HEK293 (cell line): ENCODE data around the gene STK36.

Source experiments
- EGR2 ChIP-seq: fragments of 450-650 bp; formaldehyde crosslinking; IDR thresholded peaks from 2 replicates; pipeline ENCODE4 v1.5.1; 2016; ENCODE audit warnings: low read depth, missing biosample characterization, missing genetic modification characterization
- GFI1B ChIP-seq: fragments of 450-650 bp; formaldehyde crosslinking; IDR thresholded peaks from 2 replicates; pipeline ENCODE4 v1.5.1; 2016; ENCODE audit warnings: missing biosample characterization, missing genetic modification characterization
- GLIS2 ChIP-seq: fragments of 450-650 bp; formaldehyde crosslinking; IDR thresholded peaks from 2 replicates; pipeline ENCODE4 v1.5.1; 2016; ENCODE audit warnings: missing biosample characterization, missing genetic modification characterization
- KLF7 ChIP-seq: fragments of 450-650 bp; formaldehyde crosslinking; IDR thresholded peaks from 2 replicates; pipeline ENCODE4 v1.5.1; 2016; ENCODE audit warnings: missing biosample characterization, missing genetic modification characterization, borderline replicate concordance
- KLF9 ChIP-seq: fragments of 450-650 bp; formaldehyde crosslinking; IDR thresholded peaks from 2 replicates; pipeline ENCODE4 v1.5.1; 2016; ENCODE audit warnings: missing biosample characterization, missing genetic modification characterization, low read depth
- MZF1 ChIP-seq: fragments of 450-650 bp; formaldehyde crosslinking; IDR thresholded peaks from 2 replicates; pipeline ENCODE4 v1.5.1; 2017; ENCODE audit warnings: missing biosample characterization, missing genetic modification characterization, borderline replicate concordance
- REPIN1 ChIP-seq: fragments of 450-650 bp; formaldehyde crosslinking; IDR thresholded peaks from 2 replicates; pipeline ENCODE4 v1.5.1; 2017; ENCODE audit warnings: missing biosample characterization, missing genetic modification characterization, low read depth
- SP2 ChIP-seq: fragments of 450-650 bp; formaldehyde crosslinking; IDR thresholded peaks from 2 replicates; pipeline ENCODE4 v1.5.1; 2016; ENCODE audit warnings: missing biosample characterization, missing genetic modification characterization
- SP3 ChIP-seq: fragments of 450-650 bp; formaldehyde crosslinking; IDR thresholded peaks from 2 replicates; pipeline ENCODE4 v1.5.1; 2016; ENCODE audit warnings: missing biosample characterization, missing genetic modification characterization
- WT1 ChIP-seq: fragments of 450-650 bp; formaldehyde crosslinking; IDR thresholded peaks from 2 replicates; pipeline ENCODE4 v1.5.1; 2016; ENCODE audit warnings: missing biosample characterization, missing genetic modification characterization
- ZBTB11 ChIP-seq: fragments of 450-650 bp; formaldehyde crosslinking; conservative IDR thresholded peaks from 2 replicates; pipeline ENCODE4 v1.5.1; 2016; ENCODE audit warnings: low read depth, missing biosample characterization, missing genetic modification characterization
- ZBTB20 ChIP-seq: fragments of 450-650 bp; formaldehyde crosslinking; IDR thresholded peaks from 2 replicates; pipeline ENCODE4 v1.5.1; 2016; ENCODE audit warnings: missing biosample characterization, missing genetic modification characterization
- ZBTB7A ChIP-seq: fragments of 450-650 bp; formaldehyde crosslinking; IDR thresholded peaks from 2 replicates; pipeline ENCODE4 v1.5.1; 2016; ENCODE audit warnings: low read depth, missing biosample characterization, missing genetic modification characterization
- ZBTB8A ChIP-seq: fragments of 450-650 bp; formaldehyde crosslinking; IDR thresholded peaks from 2 replicates; pipeline ENCODE4 v1.5.1; 2016; ENCODE audit warnings: missing biosample characterization, missing genetic modification characterization
- ZEB2 ChIP-seq: fragments of 450-650 bp; formaldehyde crosslinking; IDR thresholded peaks from 2 replicates; pipeline ENCODE4 v1.5.1; 2016; ENCODE audit warnings: missing biosample characterization, missing genetic modification characterization
- ZFP3 ChIP-seq: fragments of 450-650 bp; formaldehyde crosslinking; IDR thresholded peaks from 2 replicates; pipeline ENCODE4 v1.5.1; 2016; ENCODE audit warnings: low read depth, missing biosample characterization, missing genetic modification characterization
- ZIC2 ChIP-seq: fragments of 450-650 bp; formaldehyde crosslinking; IDR thresholded peaks from 2 replicates; pipeline ENCODE4 v1.5.1; 2016; ENCODE audit warnings: missing biosample characterization, missing genetic modification characterization
- ZNF121 ChIP-seq: fragments of 450-650 bp; formaldehyde crosslinking; IDR thresholded peaks from 2 replicates; pipeline ENCODE4 v1.5.1; 2016; ENCODE audit warnings: missing biosample characterization, missing genetic modification characterization
- ZNF140 ChIP-seq: fragments of 450-650 bp; formaldehyde crosslinking; IDR thresholded peaks from 2 replicates; pipeline ENCODE4 v1.5.1; 2016; ENCODE audit warnings: missing biosample characterization, missing genetic modification characterization
- ZNF146 ChIP-seq: fragments of 450-650 bp; formaldehyde crosslinking; IDR thresholded peaks from 2 replicates; pipeline ENCODE4 v1.5.1; 2016; ENCODE audit warnings: missing biosample characterization, missing genetic modification characterization
- ZNF169 ChIP-seq: fragments of 450-650 bp; formaldehyde crosslinking; IDR thresholded peaks from 2 replicates; pipeline ENCODE4 v1.5.1; 2016; ENCODE audit warnings: missing biosample characterization, missing genetic modification characterization
- ZNF23 ChIP-seq: fragments of 450-650 bp; formaldehyde crosslinking; IDR thresholded peaks from 2 replicates; pipeline ENCODE4 v1.5.1; 2016; ENCODE audit warnings: missing biosample characterization, missing genetic modification characterization, borderline replicate concordance
- ZNF341 ChIP-seq: fragments of 450-650 bp; formaldehyde crosslinking; IDR thresholded peaks from 2 replicates; pipeline ENCODE4; 2016; ENCODE audit warnings: low read depth, missing biosample characterization, missing genetic modification characterization
- ZNF561 ChIP-seq: fragments of 450-650 bp; IDR thresholded peaks from 2 replicates; pipeline ENCODE4 v1.5.1; 2018; ENCODE audit warnings: missing biosample characterization, missing genetic modification characterization, borderline replicate concordance
- ZNF596 ChIP-seq: fragments of 450-650 bp; IDR thresholded peaks from 2 replicates; pipeline ENCODE4 v1.5.0; 2018; ENCODE audit warnings: missing biosample characterization, mild to moderate bottlenecking, missing genetic modification characterization, moderate library complexity
- ZNF621 ChIP-seq: fragments of 450-650 bp; formaldehyde crosslinking; IDR thresholded peaks from 2 replicates; pipeline ENCODE4 v1.5.1; 2017; ENCODE audit warnings: missing biosample characterization, missing genetic modification characterization
- ZNF654 ChIP-seq: fragments of 450-650 bp; formaldehyde crosslinking; IDR thresholded peaks from 2 replicates; pipeline ENCODE4 v1.5.1; 2016; ENCODE audit warnings: low read depth, missing biosample characterization, missing genetic modification characterization
- ZNF660 ChIP-seq: fragments of 450-650 bp; IDR thresholded peaks from 2 replicates; pipeline ENCODE4 v1.5.1; 2018; ENCODE audit warnings: missing biosample characterization, mild to moderate bottlenecking, missing genetic modification characterization
- ZNF664 ChIP-seq: fragments of 450-650 bp; formaldehyde crosslinking; IDR thresholded peaks from 2 replicates; pipeline ENCODE4 v1.5.1; 2016; ENCODE audit warnings: missing biosample characterization, missing genetic modification characterization
- ZNF701 ChIP-seq: fragments of 450-650 bp; formaldehyde crosslinking; IDR thresholded peaks from 2 replicates; pipeline ENCODE4 v1.5.1; 2016; ENCODE audit warnings: missing biosample characterization, missing genetic modification characterization
- ZNF707 ChIP-seq: fragments of 450-650 bp; formaldehyde crosslinking; IDR thresholded peaks from 2 replicates; pipeline ENCODE4 v1.5.1; 2016; ENCODE audit warnings: missing biosample characterization, missing genetic modification characterization
- ZNF785 ChIP-seq: fragments of 450-650 bp; formaldehyde crosslinking; IDR thresholded peaks from 2 replicates; pipeline ENCODE4 v1.5.1; 2016; ENCODE audit warnings: missing biosample characterization, missing genetic modification characterization
- ZSCAN16 ChIP-seq: fragments of 450-650 bp; formaldehyde crosslinking; IDR thresholded peaks from 2 replicates; pipeline ENCODE4 v1.5.1; 2016; ENCODE audit warnings: missing biosample characterization, missing genetic modification characterization
- TF ChIP-seq, protein P1 (sequence below): fragments of 450-650 bp; formaldehyde crosslinking; optimal IDR thresholded peaks from 2 replicates; pipeline ENCODE3; 2016; ENCODE audit warnings: missing biosample characterization, mild to moderate bottlenecking, missing genetic modification characterization
- TF ChIP-seq, protein P2 (sequence below): fragments of 450-650 bp; formaldehyde crosslinking; IDR thresholded peaks from 2 replicates; pipeline ENCODE4 v1.5.1; 2016; ENCODE audit warnings: missing biosample characterization, missing genetic modification characterization

STK36 gene

GRCh38 chr2:218659258-218659987 is 12.5 kb upstream of the STK36 start, which contains the start of the genes BCS1L and ZNF142 (continued):
- TF ChIP-seq ZBTB7A (tag by site-specific recombination) (no peak), ZNF596 (tag by site-specific recombination) (no peak), ZNF561 (no peak; the same call in 1 of the 2 replicates), WT1 (tag by site-specific recombination) (no peak), ZBTB20 (tag by site-specific recombination) (peak; percentile 79), ZNF169 (tag by site-specific recombination) (no peak), ZEB2 (no peak), MZF1 (tag by site-specific recombination) (no peak), GLIS2 (peak; percentile 47; the same call in 1 of the 2 replicates), ZNF785 (tag by site-specific recombination) (no peak), ZBTB11 (tag by site-specific recombination) (peak; percentile 44; the same call in 1 of the 2 replicates), ZIC2 (no peak), ZNF621 (no peak), KLF7 (tag by site-specific recombination) (peak; percentile 86), ZNF146 (no peak), ZNF23 (tag by site-specific recombination) (no peak), EGR2 (tag by site-specific recombination) (peak; percentile 89), GFI1B (tag by site-specific recombination) (no peak), ZBTB8A (tag by site-specific recombination) (peak; percentile 85), SP2 (tag by site-specific recombination) (peak; percentile 68), ZNF121 (tag by site-specific recombination) (no peak), ZFP3 (tag by site-specific recombination) (no peak), ZNF654 (tag by site-specific recombination) (no peak), ZSCAN16 (no peak), SP3 (tag by site-specific recombination) (peak; percentile 87), ZNF660 (tag by site-specific recombination) (peak; percentile 75; the same call in 1 of the 2 replicates), ZNF664 (no peak), KLF9 (tag by site-specific recombination) (peak; percentile 91), REPIN1 (tag by site-specific recombination) (0 out of 2 replicates have a peak, but pooled peaks have one; percentile 33), ZNF341 (peak; percentile 27; the same call in 1 of the 2 replicates), ZNF140 (no peak), ZNF701 (tag by site-specific recombination) (no peak), ZNF707 (tag by site-specific recombination) (no peak)
- TF ChIP-seq, protein P1, sequence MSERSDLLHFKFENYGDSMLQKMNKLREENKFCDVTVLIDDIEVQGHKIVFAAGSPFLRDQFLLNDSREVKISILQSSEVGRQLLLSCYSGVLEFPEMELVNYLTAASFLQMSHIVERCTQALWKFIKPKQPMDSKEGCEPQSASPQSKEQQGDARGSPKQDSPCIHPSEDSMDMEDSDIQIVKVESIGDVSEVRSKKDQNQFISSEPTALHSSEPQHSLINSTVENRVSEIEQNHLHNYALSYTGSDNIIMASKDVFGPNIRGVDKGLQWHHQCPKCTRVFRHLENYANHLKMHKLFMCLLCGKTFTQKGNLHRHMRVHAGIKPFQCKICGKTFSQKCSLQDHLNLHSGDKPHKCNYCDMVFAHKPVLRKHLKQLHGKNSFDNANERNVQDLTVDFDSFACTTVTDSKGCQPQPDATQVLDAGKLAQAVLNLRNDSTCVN (tag by site-specific recombination) = peak; percentile 38
- TF ChIP-seq, protein P2, sequence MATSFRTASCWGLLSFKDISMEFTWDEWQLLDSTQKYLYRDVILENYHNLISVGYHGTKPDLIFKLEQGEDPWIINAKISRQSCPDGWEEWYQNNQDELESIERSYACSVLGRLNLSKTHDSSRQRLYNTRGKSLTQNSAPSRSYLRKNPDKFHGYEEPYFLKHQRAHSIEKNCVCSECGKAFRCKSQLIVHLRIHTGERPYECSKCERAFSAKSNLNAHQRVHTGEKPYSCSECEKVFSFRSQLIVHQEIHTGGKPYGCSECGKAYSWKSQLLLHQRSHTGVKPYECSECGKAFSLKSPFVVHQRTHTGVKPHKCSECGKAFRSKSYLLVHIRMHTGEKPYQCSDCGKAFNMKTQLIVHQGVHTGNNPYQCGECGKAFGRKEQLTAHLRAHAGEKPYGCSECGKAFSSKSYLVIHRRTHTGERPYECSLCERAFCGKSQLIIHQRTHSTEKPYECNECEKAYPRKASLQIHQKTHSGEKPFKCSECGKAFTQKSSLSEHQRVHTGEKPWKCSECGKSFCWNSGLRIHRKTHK = no peak
